ENCODE measurements around the gene CCBE1.
A peak's percentile ranks its signal among the peaks of the same experiment; 100 is the strongest.

CCBE1 gene

GRCh38 chr18:59432803-59433597 lies 264.2 kb downstream of the CCBE1 start:
- DNase-seq = no peak

DNA sequence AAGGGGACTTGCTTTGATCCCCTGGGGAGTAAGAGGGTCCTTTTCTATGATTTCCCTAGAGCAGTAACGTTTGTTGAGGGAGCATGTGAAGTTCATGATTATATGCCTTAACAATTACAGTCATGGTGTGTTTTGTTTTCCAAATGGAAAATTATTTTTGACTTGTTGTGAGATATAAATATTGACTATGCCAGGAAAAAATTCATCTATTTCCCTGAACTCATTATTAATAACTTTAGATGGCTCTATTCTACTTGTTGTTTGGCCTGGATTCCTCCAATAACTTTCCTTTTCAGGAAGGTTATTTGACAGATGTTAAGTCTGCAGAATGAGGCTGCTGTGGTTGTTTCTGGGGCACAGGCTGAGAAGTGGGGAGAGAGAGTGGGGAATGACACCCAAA lies 266.1 kb downstream of the CCBE1 start:
- no peak for DNase-seq

- DNase-seq = no peak
Measured at GRCh38 chr18:59429608-59430007, 267.6 kb downstream of the CCBE1 start.

DNA sequence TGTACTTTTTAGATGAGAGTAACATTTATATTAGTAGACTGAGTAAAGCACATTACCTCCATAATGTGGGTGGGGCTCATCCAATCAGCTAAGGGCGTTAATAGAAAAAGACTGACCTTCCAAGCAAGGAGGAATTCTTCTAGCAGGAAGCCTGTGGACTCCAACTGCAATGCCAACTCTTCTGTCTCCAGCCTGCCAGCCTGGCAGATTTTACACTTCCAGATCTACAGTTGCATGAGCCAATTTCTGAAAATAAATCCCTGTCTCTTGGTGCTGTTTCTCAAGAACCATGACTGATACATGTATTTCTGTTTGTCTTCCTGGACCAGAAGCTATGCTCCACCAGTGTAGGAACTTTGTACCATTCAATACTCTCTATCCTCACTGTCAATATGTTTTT lies 269.2 kb downstream of the CCBE1 start:
- DNase-seq = no peak

GRCh38 chr18:59426855-59427254 lies 270.4 kb downstream of the CCBE1 start:
- DNase-seq = no peak

DNA sequence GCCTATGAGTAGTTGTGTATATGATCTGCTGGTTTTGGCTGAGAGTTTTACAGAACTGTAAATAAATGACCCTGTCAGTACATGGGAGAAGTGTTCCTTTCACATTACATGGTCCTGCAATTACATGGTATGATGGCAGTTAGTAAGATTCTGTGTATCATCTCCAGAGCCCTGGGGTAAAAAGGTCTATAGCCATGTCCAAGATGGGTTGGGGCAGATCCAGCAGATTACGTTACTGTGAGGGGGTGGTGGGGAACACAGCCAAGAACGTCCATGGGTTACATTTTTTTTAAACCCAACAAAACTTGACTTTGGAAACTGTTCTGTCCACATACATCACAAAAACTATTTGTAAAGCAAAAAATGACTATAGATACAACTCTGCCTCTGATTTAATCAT lies 274.0 kb downstream of the CCBE1 start:
- no peak for DNase-seq

- no peak for DNase-seq
Measured at GRCh38 chr18:59420244-59420643, 277.0 kb downstream of the CCBE1 start.

DNA sequence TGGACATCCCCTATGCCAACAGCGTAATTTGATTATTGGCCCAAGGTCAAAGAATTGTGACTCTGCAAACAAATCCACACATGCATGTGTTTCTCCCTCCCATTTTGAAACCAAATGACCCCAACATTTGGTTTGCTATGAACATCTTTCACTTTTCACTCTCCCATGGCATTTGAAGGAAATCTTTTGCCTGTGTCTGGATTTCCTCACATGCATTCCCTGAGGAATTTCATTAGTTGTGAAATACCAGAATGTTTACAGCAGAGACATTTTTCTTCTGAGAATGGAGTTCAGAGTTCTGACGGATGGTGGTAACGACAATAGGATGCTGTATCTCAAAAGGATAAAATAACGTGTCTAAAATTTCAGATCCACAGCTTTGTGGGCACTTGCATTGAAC lies 277.8 kb downstream of the CCBE1 start:
- DNase-seq = no peak

DNA sequence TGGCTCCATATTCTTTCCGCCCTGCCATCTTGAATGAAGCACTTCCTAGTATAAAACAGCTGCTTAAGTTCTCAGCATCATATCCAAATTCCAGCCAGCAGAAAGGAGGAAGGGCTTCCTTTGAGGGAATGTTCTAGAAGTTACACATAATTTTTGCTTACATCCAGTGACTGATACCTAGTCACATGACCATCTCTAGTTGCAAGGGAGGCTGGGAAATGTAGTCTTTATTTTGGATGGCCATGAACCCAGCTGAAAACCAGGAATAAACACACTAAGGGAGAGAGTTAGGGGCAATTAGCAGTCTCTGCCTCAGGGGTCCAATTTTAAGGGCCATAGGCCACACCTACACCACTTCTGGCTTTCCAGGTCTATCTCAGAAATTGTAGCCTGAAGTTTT lies 280.4 kb downstream of the CCBE1 start:
- no peak for DNase-seq

DNA sequence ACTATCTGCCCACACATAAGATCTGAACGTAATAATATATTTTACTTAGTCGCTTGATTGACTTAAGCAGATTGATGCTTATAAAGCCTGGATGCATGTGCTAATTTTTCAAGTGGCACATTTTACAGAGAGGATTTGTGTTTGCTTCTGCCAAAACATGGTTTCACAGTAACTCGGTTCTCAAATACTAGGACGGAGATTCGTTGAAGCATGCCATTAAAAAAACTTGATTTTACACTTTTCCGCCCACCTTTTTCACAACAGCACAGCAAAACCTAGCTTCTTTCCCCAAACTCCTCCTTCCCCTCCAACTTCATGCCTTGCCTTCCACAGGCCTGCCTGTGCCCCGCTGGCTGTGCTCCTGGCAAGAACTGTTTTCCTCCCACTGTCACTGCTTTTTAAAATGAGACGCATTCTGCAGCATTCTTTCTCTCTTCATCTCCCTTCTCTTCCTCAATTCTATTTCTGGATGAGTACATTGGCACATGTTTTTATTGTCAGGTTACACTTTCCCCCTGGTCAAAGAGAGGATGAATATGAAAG lies 283.0 kb downstream of the CCBE1 start:
- no peak for DNase-seq

GRCh38 chr18:59402432-59403090 lies 294.7 kb downstream of the CCBE1 start:
- DNase-seq = peak; percentile 98

GRCh38 chr18:59400407-59400806 lies 296.8 kb downstream of the CCBE1 start:
- no peak for DNase-seq

GRCh38 chr18:59395226-59396175 lies 301.7 kb downstream of the CCBE1 start:
- no peak for DNase-seq

GRCh38 chr18:59393381-59393780 lies 303.8 kb downstream of the CCBE1 start:
- DNase-seq = no peak

DNA sequence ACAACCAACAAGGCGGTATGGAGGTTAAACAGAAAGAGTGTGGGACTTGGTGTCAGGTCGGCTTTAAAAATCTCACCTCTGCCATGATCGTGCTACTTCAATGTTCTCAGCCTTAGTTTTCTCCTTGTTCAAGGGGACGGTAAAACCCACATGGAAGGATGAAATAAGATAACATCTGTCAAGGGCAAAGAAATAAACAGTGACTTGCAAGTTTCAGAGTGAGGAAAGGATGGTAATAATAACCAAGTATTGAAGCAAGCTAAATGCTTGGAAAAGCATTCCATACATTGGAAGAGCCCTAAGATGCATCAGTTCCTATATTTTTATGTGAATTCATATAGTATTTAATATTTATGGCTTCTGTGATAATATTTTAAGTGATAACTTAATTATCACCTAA lies 308.4 kb downstream of the CCBE1 start:
- no peak for DNase-seq

GRCh38 chr18:59387687-59388565 lies 309.3 kb downstream of the CCBE1 start:
- DNase-seq = peak; percentile 66 to 70

DNA sequence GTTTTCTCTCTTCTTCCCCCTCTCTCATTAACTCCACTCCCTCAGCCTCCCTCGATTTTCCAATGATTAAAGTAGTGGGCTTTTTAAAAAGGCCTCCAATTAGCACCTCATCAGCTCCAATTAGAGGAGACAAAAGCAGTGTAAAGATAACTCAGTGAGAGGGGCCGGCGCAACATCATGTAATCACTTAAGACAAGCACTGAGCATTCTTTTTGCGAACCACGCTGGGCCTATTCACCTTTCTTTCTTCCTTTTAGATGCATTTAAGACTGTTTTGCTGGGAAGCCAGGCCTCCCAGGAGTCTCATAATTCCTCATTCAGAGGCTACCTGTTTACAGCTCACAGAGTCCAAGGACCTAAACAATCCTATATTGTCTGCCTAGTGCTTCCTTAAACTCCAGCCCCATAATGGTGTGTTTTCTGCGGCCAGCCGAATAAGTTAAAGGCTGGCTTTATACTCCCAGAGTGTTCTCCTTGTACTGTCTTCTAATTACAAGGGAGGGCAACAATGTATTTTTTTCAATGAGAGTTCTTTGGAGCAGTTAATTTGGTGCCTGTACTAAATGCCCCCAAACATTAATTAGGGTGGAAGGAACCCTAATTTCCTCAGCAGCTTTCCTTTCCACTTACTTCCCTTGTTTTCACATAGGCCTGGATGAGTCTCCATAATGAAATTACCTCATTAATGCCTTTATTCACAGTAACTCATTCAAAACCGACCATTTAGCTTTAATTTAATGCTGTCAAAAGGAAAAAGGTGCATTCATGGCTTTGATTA lies 310.1 kb downstream of the CCBE1 start:
- DNase-seq = no peak

GRCh38 chr18:59385191-59385590 lies 312.0 kb downstream of the CCBE1 start:
- no peak for DNase-seq

DNA sequence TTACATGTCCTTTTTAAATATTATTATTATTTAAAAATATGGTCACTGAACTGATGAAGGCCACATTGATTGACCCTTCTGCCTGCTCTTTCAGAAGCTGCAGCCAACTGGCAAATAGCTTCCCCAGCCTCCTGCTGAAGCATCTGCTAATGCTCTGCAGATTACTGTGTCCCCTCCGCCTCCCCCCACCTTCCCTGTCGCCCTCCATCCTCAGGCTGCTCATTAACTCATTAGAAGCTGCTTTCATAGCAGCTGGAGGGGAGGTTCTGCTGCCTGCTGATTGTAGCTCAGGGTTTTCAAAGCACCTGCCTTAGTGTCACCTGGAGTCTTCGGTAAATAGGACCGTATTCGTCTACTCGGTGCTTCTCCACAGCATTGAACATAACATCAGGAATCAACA lies 313.4 kb downstream of the CCBE1 start:
- peak; percentile 74 to 78 for DNase-seq

DNA sequence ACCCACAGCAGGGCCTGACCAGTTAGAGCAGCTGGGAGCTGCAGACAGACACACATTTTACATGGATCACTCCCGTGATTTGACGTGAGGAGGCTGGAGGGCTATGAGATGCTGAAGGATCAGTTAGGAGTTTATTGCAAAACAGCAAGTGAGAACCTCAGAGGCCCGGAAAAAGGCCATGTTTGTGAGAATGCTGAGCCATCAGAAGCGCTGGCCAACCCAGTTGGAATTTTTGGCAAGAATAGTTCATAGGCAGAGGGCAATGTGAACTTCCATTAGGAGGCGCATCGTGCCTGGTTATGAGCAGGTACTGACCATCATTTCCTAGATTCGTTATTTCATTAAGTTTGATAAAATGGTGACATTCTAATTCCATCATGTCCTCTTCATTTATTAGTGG lies 314.8 kb downstream of the CCBE1 start:
- no peak for DNase-seq

- DNase-seq = no peak
Measured at GRCh38 chr18:59381949-59382348, 315.3 kb downstream of the CCBE1 start.

All from SHP77 (cell line).